Superior temporal gyrus (tissue), 1 donor: Measurements from ENCODE around the gene RBM24.
"Not testable (repeated sequence)": the region's sequence is repeated elsewhere in the genome, so short reads cannot be mapped to it uniquely, and the experiment has no call there.

Experiments
- DNase-seq: peaks from one replicate; pipeline ENCODE4 v3.0.0-alpha.2; 2016; ENCODE audit errors: extremely low spot score

The RBM24 gene

GRCh38 chr6:17291778-17292177 lies 10.6 kb downstream of the RBM24 start:
- no peak for DNase-seq

- DNase-seq: no peak
These were observed 11.5 kb downstream of the RBM24 start for GRCh38 chr6:17292600-17293133.

DNA sequence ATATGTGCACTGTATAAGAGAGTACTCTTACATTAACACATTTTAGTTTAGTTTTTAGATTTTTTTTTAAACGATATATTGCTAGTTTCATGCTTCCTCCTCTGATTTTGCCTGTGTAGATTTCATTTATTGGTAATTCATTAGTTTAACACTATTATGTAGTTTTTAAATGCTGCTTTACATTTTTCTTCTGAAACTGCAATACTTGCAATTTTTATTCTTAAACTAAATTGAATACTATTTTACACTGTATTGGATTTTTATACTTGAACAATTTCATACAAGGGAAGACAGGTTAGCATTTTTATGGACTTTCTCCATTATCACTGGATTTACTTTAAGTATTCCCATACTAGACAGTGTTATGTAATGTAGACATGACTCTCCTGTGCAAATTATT lies 12.2 kb downstream of the RBM24 start:
- no peak for DNase-seq

DNA sequence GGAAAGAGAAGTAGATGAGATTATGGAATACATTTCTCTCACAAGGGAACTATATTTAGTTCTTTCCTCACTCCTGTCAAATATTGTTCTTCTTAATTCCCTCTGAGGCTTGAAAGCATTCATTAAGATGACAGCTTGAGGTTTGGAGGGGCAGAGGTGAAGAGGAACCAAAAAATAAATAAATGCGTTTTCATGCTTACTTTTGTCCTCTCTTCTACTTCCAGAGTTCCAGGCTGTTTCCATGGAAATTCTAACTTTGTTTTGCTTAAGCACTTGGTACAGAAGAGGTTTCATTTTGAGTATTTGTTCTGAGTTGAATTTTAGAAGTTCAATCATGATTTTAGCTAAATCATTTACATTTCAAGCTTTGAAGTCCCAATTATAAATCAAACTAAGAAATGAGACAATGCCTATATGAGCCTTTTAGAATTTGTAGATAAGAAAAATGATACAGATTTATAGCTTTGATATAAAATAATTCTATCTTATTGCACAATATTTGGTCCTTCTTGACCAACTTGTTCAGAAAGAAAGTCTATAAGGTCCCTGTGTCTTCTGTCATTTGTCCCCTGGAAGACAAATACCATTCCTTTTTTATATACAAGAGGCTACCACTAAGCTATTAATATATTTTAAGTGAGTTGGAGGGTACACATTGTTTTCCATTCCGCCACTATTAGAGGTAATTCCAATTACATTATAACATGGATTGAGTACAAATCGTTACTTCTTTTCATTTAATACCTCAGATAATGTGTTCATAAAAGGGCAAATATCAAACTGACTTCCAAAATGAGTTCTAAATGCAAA lies 16.3 kb downstream of the RBM24 start:
- DNase-seq: peak; percentile 28

DNA sequence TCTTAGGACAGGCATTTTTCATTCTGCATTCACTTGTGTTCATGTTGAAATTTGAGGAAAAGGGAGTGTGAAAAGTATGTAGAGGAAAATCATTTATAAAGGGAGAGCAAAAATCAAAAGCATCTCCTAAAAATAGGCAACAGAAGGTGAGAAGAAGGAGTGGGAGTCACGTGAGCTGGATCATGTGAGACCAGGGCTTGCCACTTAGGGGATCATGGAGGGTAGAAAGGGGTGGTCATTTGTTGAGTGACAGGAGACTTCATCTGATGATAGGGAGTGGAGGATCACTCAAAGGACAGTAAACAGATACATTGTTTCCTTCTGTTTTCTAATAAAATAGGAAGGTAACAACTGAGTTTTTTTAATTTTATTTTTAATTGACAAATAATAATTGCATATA lies 17.1 kb downstream of the RBM24 start:
- no peak for DNase-seq

- no peak for DNase-seq
These were observed 18.1 kb downstream of the RBM24 start for GRCh38 chr6:17299222-17299621.

- DNase-seq: no peak
These were observed 18.6 kb downstream of the RBM24 start for GRCh38 chr6:17299750-17300149.

- no peak for DNase-seq
These were observed 19.5 kb downstream of the RBM24 start for GRCh38 chr6:17300637-17301036.

GRCh38 chr6:17303444-17303843 lies 22.3 kb downstream of the RBM24 start:
- DNase-seq: no peak

DNA sequence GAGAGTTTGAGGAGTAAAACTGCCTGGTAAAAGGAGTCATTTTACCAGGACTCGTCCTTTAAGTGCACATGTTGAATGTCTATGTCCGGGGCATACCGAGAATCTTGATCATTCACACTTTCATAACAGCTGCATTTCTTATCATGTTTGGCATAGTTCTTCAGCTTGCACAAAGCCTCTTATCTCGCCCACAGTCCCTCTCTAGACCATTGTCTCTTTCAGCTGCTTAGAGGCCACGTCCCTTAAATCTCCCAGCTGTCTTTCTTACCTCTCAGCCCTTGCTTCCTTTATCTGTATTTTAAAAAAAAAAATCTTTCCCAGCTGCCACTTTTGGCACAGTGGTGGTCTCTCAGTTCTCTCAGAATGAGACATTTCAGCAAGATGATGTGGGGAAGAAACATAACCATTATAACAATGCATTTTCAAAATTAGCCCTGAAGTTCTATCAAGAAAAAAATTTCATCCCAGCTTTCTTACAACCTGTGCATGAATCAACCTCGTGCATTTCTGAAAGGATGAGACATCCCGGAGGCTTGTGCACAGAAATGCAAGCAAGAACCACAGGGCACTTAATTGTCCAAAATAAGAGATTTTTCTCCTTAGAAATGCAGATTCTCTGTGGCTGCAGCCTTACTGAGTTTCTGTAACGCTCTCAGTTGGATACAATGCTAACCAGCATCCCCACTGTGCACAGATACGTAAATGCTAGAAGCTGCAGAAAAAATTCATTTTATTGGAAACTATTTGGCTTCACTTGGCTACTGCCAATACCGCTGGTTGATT lies 24.2 kb downstream of the RBM24 start:
- no peak for DNase-seq

GRCh38 chr6:17311595-17312311 lies 30.6 kb downstream of the RBM24 start:
- DNase-seq: no peak

DNA sequence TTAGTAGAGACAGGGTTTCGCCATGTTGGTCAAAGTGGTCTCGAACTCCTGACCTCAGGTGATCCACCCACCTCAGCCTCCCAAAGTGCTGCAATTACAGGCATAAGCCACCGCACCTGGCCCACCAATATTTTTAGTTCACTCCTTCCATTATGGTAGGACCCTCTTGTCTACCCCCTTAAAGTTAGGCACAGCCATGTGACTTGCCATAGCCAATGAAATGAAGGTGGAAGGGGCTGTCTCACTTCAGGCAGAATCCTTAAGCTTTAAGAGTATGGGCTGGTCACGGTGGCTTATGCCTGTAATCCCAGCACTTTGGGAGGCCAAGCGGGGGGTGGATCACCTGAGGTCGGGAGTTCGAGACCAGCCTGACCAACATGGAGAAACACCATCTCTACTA lies 32.1 kb downstream of the RBM24 start:
- DNase-seq: not testable (repeated sequence)

- DNase-seq: no peak
These were observed 32.8 kb downstream of the RBM24 start for GRCh38 chr6:17313971-17314370.

DNA sequence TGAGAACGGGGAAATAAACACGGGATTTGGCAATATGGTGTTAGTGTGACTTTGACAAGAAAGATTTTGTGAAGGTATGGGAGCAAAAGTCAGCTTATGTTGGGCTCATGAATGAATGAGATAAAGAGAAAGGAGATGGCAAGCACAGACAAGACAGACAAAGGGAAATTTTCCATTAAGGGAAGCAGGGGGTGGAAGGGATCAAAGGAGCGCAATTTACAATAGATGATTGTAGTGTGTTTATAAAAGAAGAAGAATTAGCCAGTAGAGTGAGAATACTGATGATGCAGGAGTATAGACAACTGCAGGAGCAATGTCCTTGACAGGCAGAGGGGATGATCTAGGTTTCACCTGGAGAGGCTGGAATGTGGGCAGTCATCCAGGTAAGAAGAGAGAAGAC lies 34.1 kb downstream of the RBM24 start:
- DNase-seq: no peak

DNA sequence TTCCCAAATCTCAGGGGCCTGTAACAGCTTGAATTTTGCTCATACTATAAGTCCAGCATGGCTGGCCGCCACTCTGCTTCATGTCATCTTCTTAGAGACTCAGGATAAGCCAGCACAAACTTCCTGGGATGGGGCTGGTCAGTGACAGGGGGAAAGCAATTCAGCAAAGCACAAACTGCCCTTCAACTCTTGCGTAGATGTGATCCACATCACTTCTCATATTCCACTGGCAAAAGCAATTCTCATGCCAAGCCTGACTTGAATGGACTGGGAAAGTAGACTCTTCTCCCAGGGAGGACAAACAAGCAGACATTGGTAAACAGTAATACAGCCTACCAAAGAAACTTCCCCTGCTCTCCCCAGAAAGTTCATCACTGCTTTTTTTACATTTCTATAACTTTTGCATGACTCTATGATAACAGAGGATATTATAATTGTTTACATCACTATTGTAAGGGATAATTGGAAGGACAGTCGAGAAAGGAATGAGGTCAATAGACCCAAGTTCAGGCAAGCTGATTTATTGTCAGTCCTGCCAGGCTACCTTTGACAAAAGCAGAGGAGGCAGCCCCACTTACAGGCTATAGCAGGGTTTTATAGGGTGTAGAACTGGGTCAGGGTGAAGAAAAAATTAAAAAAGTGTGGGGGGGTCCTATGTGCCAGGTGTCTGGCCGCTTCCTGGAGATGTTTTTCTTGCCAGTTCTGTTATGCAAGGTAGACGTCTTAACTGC lies 37.4 kb downstream of the RBM24 start:
- DNase-seq: no peak

- not testable (repeated sequence) for DNase-seq
These were observed 39.1 kb downstream of the RBM24 start for GRCh38 chr6:17320266-17320665.

GRCh38 chr6:17331238-17331637 lies 50.1 kb downstream of the RBM24 start:
- DNase-seq: no peak

GRCh38 chr6:17334265-17334664 lies 53.1 kb downstream of the RBM24 start:
- DNase-seq: no peak

GRCh38 chr6:17336425-17336824 lies 55.3 kb downstream of the RBM24 start:
- no peak for DNase-seq

- no peak for DNase-seq
These were observed 58.1 kb downstream of the RBM24 start for GRCh38 chr6:17339308-17339670.

- no peak for DNase-seq
These were observed 60.1 kb downstream of the RBM24 start for GRCh38 chr6:17341117-17341805.
